Measurements from ENCODE around the gene NBPF26. TPM values are rescaled to one million over a fixed set of nuclear protein-coding genes. Genes with fewer than 3 reads are reported as not detected.
"Not testable (repeated sequence)": the region's sequence is repeated elsewhere in the genome, so short reads cannot be mapped to it uniquely, and the experiment has no call there.

Gene NBPF26
- total RNA-seq, 1 experiment from 2014 or later = 4.9 TPM

DNA sequence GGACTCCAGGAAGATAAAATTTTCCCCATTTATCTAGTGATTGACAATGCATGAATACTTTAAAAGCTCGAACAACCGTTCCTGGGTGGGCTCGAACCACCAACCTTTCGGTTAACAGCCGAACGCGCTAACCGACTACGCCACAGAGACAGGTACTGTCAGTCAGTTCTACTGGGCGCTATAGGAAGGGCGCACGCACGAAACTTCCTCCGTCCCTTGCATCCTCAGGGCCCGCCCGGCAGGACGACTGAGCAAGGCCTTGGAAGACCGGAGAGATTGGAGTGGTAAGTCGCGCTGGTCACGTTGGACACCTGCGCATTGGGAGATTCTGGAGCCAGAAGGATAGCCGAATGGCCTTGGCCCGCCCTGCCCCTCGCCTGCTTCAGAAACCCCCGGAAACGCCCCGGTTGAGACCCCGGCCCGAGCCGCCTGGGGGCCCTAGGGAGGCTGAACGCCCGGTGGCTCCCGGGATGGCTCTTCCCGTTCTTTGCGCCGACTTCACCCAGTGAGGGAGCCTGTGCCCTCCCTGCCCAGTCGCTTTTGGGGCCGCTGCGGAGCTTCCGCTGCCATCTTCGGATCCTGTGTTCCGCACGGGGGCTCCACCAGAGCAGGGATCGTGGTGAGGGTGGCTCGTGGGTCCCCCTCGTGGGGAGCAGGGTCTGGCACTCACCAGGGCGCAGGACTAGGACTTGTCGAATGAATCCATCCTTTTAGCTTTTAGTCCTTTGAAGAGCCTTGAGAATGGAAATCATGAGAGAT, 120.6 kb downstream of the NBPF26 start:
- peak overlapping the region; percentile 45 for H3K4me3 ChIP-seq (ENCODE audit: insufficient read depth, low read depth, low read length)
- H3K36me3 ChIP-seq (replicated peaks; ENCODE audit: control insufficient read depth, insufficient read depth, low read length); H3K27me3 ChIP-seq (ENCODE audit: control insufficient read depth, insufficient read depth, low read length): not testable (repeated sequence)
- DNase-seq = peak; percentile 8

GRCh38 chr1:120844945-120845330, 121.2 kb downstream of the NBPF26 start:
- not testable (repeated sequence) for H3K27me3 ChIP-seq (ENCODE audit: control insufficient read depth, insufficient read depth, low read length); DNase-seq; H3K36me3 ChIP-seq (replicated peaks; ENCODE audit: control insufficient read depth, insufficient read depth, low read length)
- H3K4me3 ChIP-seq (ENCODE audit: insufficient read depth, low read depth, low read length) = peak overlapping the region; percentile 45

GRCh38 chr1:120849400-120850286, 125.9 kb downstream of the NBPF26 start:
- not testable (repeated sequence) for H3K4me3 ChIP-seq (ENCODE audit: insufficient read depth, low read depth, low read length); H3K36me3 ChIP-seq (replicated peaks; ENCODE audit: control insufficient read depth, insufficient read depth, low read length); DNase-seq; H3K27me3 ChIP-seq (ENCODE audit: control insufficient read depth, insufficient read depth, low read length)

- not testable (repeated sequence) for DNase-seq; H3K27me3 ChIP-seq (ENCODE audit: control insufficient read depth, insufficient read depth, low read length); H3K36me3 ChIP-seq (replicated peaks; ENCODE audit: control insufficient read depth, insufficient read depth, low read length)
- peak overlapping the region; percentile 16; the same call in 1 of the 2 replicates for H3K4me3 ChIP-seq (ENCODE audit: insufficient read depth, low read depth, low read length)
Observed at GRCh38 chr1:120850287-120850536, 126.5 kb downstream of the NBPF26 start.

GRCh38 chr1:120850537-120851421, 127.0 kb downstream of the NBPF26 start:
- peak overlapping the region; percentile 16; the same call in 1 of the 2 replicates for H3K4me3 ChIP-seq (ENCODE audit: insufficient read depth, low read depth, low read length)
- DNase-seq = peak; percentile 49
- not testable (repeated sequence) for H3K36me3 ChIP-seq (replicated peaks; ENCODE audit: control insufficient read depth, insufficient read depth, low read length); H3K27me3 ChIP-seq (ENCODE audit: control insufficient read depth, insufficient read depth, low read length)

DNA sequence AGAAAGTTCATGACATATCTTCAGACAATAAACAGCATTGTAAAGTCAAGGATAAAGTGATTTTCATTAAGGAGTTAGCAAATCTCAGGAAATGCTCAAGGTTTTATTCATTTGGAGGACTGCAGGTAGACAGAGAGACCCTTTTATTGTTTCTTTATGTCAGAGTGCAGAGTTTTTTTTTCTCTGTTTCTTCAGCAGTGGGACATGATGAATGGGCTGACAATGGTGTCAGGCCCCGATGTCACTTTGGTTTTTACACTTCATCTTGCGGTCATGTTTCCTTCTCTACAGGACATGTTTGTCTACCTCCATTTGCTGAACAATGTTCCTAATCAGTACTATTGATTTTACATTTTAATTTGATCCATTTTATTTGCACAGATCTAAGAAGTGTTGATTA, 134.4 kb downstream of the NBPF26 start:
- not testable (repeated sequence) for DNase-seq; H3K36me3 ChIP-seq (replicated peaks; ENCODE audit: control insufficient read depth, insufficient read depth, low read length); H3K4me3 ChIP-seq (ENCODE audit: insufficient read depth, low read depth, low read length); H3K27me3 ChIP-seq (ENCODE audit: control insufficient read depth, insufficient read depth, low read length)

GRCh38 chr1:120859615-120860234, 136.0 kb downstream of the NBPF26 start:
- not testable (repeated sequence) for DNase-seq; H3K4me3 ChIP-seq (ENCODE audit: insufficient read depth, low read depth, low read length); H3K36me3 ChIP-seq (replicated peaks; ENCODE audit: control insufficient read depth, insufficient read depth, low read length); H3K27me3 ChIP-seq (ENCODE audit: control insufficient read depth, insufficient read depth, low read length)

DNA sequence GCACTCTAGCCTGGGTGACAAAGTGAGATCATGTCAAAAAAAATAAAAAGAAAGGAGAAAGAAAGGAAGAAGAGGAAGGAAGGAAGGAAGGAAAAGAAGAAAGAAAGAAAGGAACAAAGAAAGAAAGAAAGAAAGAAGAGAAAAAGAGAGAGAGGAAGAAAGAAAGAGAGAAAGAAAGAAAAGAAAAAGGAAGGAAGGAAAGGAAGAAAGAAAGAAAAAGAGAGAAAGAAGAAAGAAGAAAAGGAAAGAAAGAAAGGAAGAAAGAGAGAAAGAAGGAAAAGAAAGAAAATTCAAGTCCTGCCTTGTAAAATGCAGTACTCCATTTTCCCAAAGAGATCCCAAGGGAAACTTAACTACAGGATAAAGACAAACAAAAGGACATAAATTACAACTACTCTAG, 154.5 kb downstream of the NBPF26 start:
- not testable (repeated sequence) for H3K4me3 ChIP-seq (ENCODE audit: insufficient read depth, low read depth, low read length); DNase-seq; H3K27me3 ChIP-seq (ENCODE audit: control insufficient read depth, insufficient read depth, low read length); H3K36me3 ChIP-seq (replicated peaks; ENCODE audit: control insufficient read depth, insufficient read depth, low read length)

DNA sequence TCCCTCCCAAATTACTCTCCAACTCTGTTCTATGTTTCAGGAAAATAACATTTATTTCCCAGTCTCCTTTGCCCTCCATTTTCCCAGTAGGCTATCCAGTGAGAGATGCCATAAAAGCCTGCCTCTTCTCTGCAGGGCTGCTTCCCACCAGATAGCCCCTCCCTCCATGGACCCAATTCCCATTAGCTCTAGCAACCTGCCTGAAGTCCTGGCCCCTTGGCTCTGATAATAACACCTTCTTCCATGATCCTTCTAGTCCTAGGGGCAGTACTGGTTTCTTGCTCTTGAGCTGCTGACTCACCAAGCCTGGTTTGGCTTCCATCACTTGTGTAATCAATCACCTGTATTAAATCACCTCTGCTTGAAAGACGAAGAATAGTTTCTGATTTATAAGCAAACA, 156.3 kb downstream of the NBPF26 start:
- not testable (repeated sequence) for H3K27me3 ChIP-seq (ENCODE audit: control insufficient read depth, insufficient read depth, low read length); H3K4me3 ChIP-seq (ENCODE audit: insufficient read depth, low read depth, low read length); H3K36me3 ChIP-seq (replicated peaks; ENCODE audit: control insufficient read depth, insufficient read depth, low read length)
- DNase-seq = peak; percentile 1

- not testable (repeated sequence) for H3K4me3 ChIP-seq (ENCODE audit: insufficient read depth, low read depth, low read length); H3K27me3 ChIP-seq (ENCODE audit: control insufficient read depth, insufficient read depth, low read length); H3K36me3 ChIP-seq (replicated peaks; ENCODE audit: control insufficient read depth, insufficient read depth, low read length); DNase-seq
Observed at GRCh38 chr1:120881934-120882333, 158.2 kb downstream of the NBPF26 start.

Other genes with a start within 250 kb of the NBPF26 start
- not detected in 2 replicates for gene PPIAL4A, start 165.8 kb downstream of the NBPF26 start, total RNA-seq (2014; rRNA removed; shearing (Covaris generic))